Hepatocyte (in vitro differentiated cells): ENCODE measurements around the gene SSTR3. TPM values are rescaled to one million over a fixed set of nuclear protein-coding genes. Genes with fewer than 3 reads are reported as not detected.

ENCODE experiments used
- DNase-seq: peaks from one replicate; pipeline ENCODE4 v3.0.0-alpha.2; 2016; ENCODE audit warnings: low spot score
- H2AFZ ChIP-seq: fragments of 200-600 bp; sonication (generic); 2 replicates; pipeline ENCODE4 v1.6.0; 2016; ENCODE audit warnings: antibody characterized with exemption, mild to moderate bottlenecking
- H3K27ac ChIP-seq: fragments of 200-600 bp; sonication (generic); 2 replicates; pipeline ENCODE4 v1.5.1; 2016; ENCODE audit warnings: mild to moderate bottlenecking
- H3K27me3 ChIP-seq: fragments of 200-600 bp; sonication (generic); 2 replicates; pipeline ENCODE4 v1.6.1; 2016
- H3K36me3 ChIP-seq: fragments of 200-600 bp; sonication (generic); replicated peaks from 2 replicates; pipeline ENCODE4 v1.5.1; 2016; ENCODE audit warnings: low read depth; ENCODE audit not compliant: insufficient read depth
- H3K4me1 ChIP-seq: fragments of 200-600 bp; sonication (generic); 2 replicates; pipeline ENCODE4 v1.5.1; 2016; ENCODE audit warnings: mild to moderate bottlenecking, moderate library complexity; ENCODE audit not compliant: insufficient read depth
- H3K4me2 ChIP-seq: fragments of 200-600 bp; sonication (generic); 2 replicates; pipeline ENCODE4 v1.6.0; 2016
- H3K4me3 ChIP-seq: fragments of 200-600 bp; sonication (generic); 2 replicates; pipeline ENCODE4 v1.5.1; 2016; ENCODE audit warnings: mild to moderate bottlenecking
- H3K79me2 ChIP-seq: fragments of 200-600 bp; sonication (generic); 2 replicates; pipeline ENCODE4 v1.6.0; 2017; ENCODE audit warnings: mild to moderate bottlenecking
- H3K9me2 ChIP-seq: fragments of 200-600 bp; sonication (generic); replicated peaks from 2 replicates; pipeline ENCODE4 v1.6.0; 2017; ENCODE audit warnings: mild to moderate bottlenecking; ENCODE audit not compliant: insufficient read depth
- H3K9me3 ChIP-seq: fragments of 200-600 bp; sonication (generic); 2 replicates; pipeline ENCODE4 v1.5.1; 2016; ENCODE audit warnings: low read depth, mild to moderate bottlenecking
- H4K20me1 ChIP-seq: fragments of 200-600 bp; sonication (generic); 2 replicates; pipeline ENCODE4 v1.6.0; 2016; ENCODE audit warnings: mild to moderate bottlenecking; ENCODE audit not compliant: insufficient read depth, poor library complexity, severe bottlenecking
- EZH2 ChIP-seq: fragments of 200-600 bp; sonication (generic); IDR thresholded peaks from 2 replicates; pipeline ENCODE4 v1.6.1; 2016; ENCODE audit warnings: antibody characterized with exemption, mild to moderate bottlenecking, borderline replicate concordance
- EZH2phosphoT487 ChIP-seq: fragments of 200-600 bp; sonication (generic); IDR thresholded peaks from one replicate; pipeline ENCODE4 v1.6.1; 2018; ENCODE audit warnings: antibody characterized with exemption, mild to moderate bottlenecking, low read depth, moderate library complexity; ENCODE audit not compliant: unreplicated experiment, severe bottlenecking
- WGBS: methylation state at CpG from one replicate; pipeline ENCODE4 v1.1.6; 2016; ENCODE audit warnings: low lambda C conversion rate; ENCODE audit errors: missing lambda C conversion rate; 5-methylcytosine and 5-hydroxymethylcytosine counted together
- polyA plus RNA-seq: library from polyadenylated mRNA; unstranded; fragments of >200 nt; fragmentation: Nextera tagmentation; extraction: Ambion mirVana; gene quantifications from 2 replicates; pipeline ENCODE4 v1.2.1, GENCODE V29; 2016
- total RNA-seq: library from RNA; depleted of rRNA; stranded (reverse); fragments of >200 nt; gene quantifications from 2 replicates; pipeline ENCODE4 v1.2.3, GENCODE V29; 2014
- TF ChIP-seq, protein P1 (sequence below): fragments of 200-600 bp; sonication (generic); IDR thresholded peaks from 2 replicates; pipeline ENCODE4 v1.5.1; 2016; ENCODE audit warnings: antibody characterized with exemption, mild to moderate bottlenecking; ENCODE audit not compliant: poor library complexity

SSTR3 gene
- total and polyA plus RNA-seq, 2 experiments from 2014 or later: 0.47 to 2.8 TPM

DNA sequence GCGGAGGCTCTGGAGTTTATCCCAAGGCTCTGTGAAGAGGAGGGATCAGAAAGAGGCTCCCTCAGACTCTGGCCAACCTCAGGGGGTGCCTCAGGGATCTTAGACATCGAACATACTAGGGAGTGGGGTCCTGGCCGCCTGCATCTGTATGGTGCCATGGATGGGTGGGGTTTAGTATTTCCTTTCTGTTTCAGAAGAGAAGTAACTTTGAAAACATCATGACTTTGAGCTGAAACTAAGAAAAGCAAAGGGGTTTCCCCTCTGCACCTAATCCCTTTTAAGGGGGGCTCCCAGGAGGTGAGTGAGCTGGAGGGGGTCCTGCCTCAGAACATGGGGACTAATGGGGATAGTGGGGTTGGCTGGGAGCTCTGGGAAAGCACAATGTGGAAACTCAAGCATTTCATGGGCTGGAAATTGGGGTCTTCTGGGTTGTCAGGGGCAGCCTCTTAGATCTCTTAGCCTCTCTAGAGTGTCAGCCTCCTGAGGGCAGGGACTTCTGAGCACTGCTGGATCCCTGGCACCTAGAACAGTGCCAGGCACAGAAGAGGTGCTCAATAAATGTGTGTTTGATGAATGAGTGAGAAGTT lies 11.8 kb upstream of the SSTR3 start:
- WGBS: 89% methylated on average over 3 of the region's 3 CpGs
- no peak for DNase-seq
- Histone ChIP-seq H3K9me3 (no peaks in the 10 kb centered on the region), H3K27ac (no peak overlapping the region), H3K4me1 (peaks cover 6% of the 10 kb centered on the region), H3K27me3 (no peaks in the 10 kb centered on the region), H3K4me2 (no peak overlapping the region), H3K79me2 (no peaks in the 10 kb centered on the region), H4K20me1 (no peaks in the 10 kb centered on the region), H3K36me3 (no peaks in the 10 kb centered on the region), H3K4me3 (no peak overlapping the region), H2AFZ (no peak overlapping the region), H3K9me2 (no peaks in the 10 kb centered on the region)
- TF ChIP-seq EZH2: no peak
- TF ChIP-seq, protein P1, sequence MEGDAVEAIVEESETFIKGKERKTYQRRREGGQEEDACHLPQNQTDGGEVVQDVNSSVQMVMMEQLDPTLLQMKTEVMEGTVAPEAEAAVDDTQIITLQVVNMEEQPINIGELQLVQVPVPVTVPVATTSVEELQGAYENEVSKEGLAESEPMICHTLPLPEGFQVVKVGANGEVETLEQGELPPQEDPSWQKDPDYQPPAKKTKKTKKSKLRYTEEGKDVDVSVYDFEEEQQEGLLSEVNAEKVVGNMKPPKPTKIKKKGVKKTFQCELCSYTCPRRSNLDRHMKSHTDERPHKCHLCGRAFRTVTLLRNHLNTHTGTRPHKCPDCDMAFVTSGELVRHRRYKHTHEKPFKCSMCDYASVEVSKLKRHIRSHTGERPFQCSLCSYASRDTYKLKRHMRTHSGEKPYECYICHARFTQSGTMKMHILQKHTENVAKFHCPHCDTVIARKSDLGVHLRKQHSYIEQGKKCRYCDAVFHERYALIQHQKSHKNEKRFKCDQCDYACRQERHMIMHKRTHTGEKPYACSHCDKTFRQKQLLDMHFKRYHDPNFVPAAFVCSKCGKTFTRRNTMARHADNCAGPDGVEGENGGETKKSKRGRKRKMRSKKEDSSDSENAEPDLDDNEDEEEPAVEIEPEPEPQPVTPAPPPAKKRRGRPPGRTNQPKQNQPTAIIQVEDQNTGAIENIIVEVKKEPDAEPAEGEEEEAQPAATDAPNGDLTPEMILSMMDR: no peak
- TF ChIP-seq EZH2phosphoT487: no peak

DNA sequence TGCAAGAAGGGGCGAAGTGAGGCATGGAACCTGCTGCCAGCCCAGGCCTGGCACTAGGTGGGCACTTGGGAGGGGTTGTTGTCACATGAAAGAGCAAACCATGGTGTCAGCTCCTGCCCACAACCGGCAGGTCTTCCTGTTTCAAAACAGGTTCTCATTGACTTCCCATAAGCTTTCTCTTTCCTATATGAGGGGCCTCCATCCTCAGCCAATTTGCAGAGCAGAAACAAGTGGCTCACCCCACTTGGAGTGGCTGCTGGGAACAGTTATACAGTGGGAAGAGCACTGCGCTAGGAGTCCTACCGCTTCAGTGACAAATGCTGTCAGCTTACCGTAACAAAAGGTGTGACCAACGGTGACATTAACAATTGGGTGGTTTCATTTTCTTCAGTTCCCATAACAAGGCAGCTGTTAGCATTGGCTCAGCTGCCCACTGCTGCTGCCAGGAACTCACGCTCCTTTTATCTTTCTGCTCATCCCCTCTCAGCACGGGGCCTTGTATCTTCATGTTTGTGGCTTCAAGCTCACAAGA lies 10.2 kb upstream of the SSTR3 start:
- Histone ChIP-seq H3K4me3 (no peak overlapping the region), H3K4me2 (no peak overlapping the region), H3K79me2 (no peaks in the 10 kb centered on the region), H4K20me1 (no peaks in the 10 kb centered on the region), H3K4me1 (no peaks in the 10 kb centered on the region), H2AFZ (no peak overlapping the region), H3K9me3 (no peaks in the 10 kb centered on the region), H3K27ac (no peak overlapping the region), H3K27me3 (no peaks in the 10 kb centered on the region), H3K9me2 (no peaks in the 10 kb centered on the region), H3K36me3 (no peaks in the 10 kb centered on the region)
- 89% methylated on average over 8 of the region's 8 CpGs for WGBS
- TF ChIP-seq EZH2phosphoT487 (no peak), EZH2 (no peak)
- TF ChIP-seq, protein P1: no peak
- DNase-seq: no peak

DNA sequence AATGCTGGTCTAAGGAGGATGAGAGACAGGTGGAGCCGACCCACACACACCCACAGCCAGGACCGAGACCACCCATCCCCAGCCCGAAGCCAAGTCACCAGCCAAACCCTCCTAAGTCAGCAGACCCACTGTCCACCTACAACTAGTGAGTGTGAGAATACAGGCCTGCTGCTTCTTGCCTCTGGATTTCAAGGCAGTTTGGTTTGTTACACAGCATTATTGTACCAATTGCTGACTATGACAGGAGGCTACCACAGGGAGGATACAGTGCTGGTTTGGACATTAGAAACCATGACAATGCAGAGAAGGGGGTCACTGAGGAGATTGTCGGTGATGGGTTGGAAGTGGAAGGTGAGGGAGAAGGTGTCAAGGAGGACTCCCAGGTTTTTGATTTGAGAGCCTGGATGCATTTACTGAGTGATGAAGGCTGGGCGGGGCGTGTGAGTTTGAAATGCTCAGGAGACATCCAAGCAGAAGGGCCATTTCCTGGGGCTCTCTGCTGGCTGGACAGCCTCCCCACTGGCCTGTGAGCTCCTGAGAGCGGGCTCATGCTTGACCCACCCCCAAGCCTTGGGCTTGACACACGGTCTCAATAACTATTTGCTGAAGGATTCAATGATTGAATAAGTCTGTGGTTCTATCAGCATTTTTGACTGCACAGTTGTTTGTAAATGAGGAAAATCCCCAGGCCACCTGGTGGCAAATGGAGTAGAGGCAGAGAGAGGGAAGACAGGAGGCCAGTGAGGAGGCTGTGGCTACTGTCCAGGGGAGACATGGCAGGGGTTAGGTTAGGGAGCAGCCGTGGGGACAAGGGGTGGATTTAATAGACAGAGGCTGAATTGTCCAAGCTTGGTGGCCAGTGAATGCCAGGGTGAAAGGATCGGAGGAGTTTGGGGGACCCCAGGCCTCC lies 9.4 kb upstream of the SSTR3 start:
- H4K20me1 ChIP-seq: no peaks in the 10 kb centered on the region
- H3K27ac ChIP-seq: no peak overlapping the region
- no peak overlapping the region for H3K4me3 ChIP-seq
- no peaks in the 10 kb centered on the region for H3K9me3 ChIP-seq
- no peak overlapping the region for H2AFZ ChIP-seq
- WGBS: 94% methylated on average over 10 of the region's 10 CpGs
- H3K36me3 ChIP-seq: no peaks in the 10 kb centered on the region
- H3K79me2 ChIP-seq: no peaks in the 10 kb centered on the region
- DNase-seq: no peak
- H3K4me2 ChIP-seq: no peak overlapping the region
- H3K27me3 ChIP-seq: no peaks in the 10 kb centered on the region
- H3K4me1 ChIP-seq: no peaks in the 10 kb centered on the region
- H3K9me2 ChIP-seq: no peaks in the 10 kb centered on the region
- TF ChIP-seq EZH2: no peak
- TF ChIP-seq, protein P1: no peak
- no peak for TF ChIP-seq EZH2phosphoT487
